ENCODE results near the gene ROR1.

DNA sequence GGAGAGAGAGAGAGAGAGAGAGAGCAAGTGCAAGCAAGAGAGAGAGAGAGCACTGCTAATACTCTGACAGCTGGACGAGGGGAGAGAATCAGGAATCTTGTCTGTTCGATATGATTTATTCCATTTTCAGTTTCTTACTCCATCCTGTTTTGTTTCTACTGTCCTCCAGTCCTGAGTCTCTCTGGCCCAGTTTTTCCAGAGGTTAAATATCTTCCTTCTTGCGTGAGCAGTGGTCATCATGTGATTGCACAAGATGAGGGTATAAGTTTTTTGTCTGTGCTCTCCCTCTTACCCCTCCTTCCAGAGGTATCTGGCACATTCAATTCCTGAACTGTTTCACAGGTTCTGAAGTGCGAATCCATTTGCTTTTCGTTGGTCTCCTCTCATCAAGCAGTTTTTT is 446.4 kb downstream of the ROR1 start:
- no peak for TF ChIP-seq REST (IDR thresholded peaks at IDR 0.05; ENCODE audit: insufficient read depth in 1 of 2, low read depth in 2 of 2, low read length in 2 of 2)
- no peak for TF ChIP-seq POLR2AphosphoS5 (IDR thresholded peaks at IDR 0.05; ENCODE audit: low read depth, low read length)
- no peak for TF ChIP-seq SIN3A (IDR thresholded peaks at IDR 0.05; ENCODE audit: borderline replicate concordance, insufficient read depth, low read length)
- no peak for TF ChIP-seq FOXP2 (optimal IDR thresholded peaks at IDR 0.05; ENCODE audit: borderline replicate concordance, extremely low read depth, extremely low read length, insufficient read depth)
- no peak for TF ChIP-seq TAF1 (IDR thresholded peaks at IDR 0.05; ENCODE audit: borderline replicate concordance, insufficient read depth, low read length)
